NK-92 treated with Interleukin-12 subunit alpha and Interleukin-12 subunit beta, amount 100 ng/mL, for 24 hours (cell line): ENCODE results near the gene BCL2L13.
"Not testable (repeated sequence)": the region's sequence is repeated elsewhere in the genome, so short reads cannot be mapped to it uniquely, and the experiment has no call there.

ENCODE experiments used
- DNase-seq: peaks from one replicate; lab custom pipeline; 2025; lab: John Stamatoyannopoulos, UW

BCL2L13 gene

DNA sequence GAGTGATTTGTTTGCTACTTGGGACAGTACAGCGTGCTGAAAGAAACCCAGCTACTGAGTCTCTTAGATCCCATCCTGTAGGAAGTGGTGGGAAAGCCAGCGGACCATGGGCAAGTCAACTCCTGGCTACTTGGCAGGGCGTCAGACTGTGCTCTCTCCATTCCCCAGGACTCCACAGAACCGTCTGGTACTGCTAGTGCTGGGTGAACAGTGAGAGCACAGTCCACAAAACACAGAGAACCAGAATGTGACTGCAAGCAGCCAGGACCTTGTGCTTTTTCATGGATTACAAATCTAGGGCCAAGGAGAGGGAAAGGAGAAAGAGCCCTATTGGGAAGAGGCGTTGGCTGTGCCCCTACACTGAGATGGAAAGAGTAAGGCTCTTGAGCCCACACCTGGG lies 125.5 kb downstream of the BCL2L13 start:
- DNase-seq = no peak

DNA sequence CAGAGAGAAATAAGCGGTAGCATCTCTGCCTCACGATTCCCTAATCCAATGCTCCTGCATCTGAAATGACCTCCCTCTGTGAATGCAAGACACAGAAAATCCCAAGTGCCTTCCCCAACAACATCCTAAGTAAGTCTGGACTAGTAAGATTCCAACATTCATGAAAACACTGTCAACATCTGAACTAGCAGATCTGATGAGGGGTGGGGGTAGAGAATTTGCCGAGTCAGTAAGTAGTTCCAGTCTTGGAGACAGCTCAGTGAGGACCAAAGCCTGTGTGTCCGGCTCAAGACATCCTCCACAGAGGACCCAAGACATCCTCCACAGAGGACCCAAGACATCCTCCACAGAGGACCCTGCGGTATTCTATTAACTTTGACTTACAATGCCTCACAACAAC lies 126.3 kb downstream of the BCL2L13 start:
- DNase-seq = not testable (repeated sequence)

DNA sequence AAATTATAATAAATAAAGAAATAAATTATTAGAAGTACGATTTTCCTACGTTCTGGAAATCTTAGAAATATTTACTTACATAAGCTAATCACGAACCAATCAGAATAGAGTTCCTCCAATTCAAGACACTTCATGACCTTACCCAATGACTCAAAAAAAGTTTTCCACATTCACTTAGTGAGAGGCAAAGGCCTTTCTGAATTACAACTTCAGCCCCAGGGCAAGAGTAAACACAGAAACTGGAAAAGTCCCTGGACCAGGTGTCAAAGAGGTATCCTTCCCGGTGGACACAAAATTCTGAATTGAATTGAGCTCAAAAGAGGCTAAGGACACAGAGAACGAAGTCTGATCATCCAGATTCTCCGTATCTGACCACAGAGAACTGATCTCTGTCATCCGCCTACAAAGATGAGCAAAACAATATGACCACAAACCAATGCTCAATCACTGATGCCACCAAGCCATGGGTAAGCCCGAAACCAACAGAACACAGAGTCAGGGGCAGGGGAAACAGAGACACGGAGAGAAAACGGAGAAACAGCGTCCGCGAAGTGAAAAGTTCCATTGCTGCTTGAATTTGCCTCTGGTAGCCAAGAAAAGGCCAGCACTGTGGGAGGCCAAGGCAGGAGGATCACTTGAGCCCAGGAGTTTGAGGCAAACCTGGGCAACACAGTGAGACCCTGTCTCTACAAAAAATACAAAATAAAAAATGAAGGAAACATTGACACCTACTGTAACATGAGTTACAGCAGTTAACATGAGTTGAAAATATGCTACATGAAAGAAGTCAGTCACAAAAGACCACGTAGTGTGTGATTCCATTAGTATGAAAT lies 128.9 kb downstream of the BCL2L13 start:
- DNase-seq = no peak

DNA sequence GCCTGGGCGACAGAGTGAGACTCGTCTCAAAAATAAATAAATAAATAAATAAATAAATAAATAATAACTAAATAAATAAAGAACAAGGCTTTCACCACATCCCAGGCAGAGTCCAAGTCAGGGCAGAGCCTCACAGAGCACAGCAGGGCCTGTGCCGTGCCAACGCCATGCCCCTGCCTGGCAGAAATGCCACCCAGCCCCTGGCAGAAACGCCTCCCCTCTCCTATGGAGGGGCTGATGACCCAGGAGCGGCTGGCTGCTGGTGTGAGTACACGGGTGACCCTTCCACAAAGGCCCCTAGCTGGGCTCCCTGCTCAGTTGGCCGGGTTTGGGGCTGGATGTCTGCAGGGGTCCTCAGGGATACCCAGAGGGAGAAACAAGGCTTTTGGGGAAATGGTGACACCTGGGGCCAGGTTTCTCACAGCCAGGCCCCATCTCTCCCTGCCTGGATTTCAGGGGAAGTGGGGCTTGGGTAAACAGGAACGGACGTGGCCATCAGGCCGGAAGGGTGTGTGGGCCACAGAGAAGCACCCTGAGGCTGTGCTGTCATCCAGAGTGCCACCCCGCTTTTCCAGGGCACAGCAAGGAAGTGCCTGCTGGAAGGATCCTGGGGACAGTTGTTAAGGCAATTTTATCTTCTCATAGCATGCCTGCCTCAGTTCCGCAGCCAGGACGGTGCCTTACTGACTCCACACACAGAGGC lies 130.6 kb downstream of the BCL2L13 start:
- no peak for DNase-seq

DNA sequence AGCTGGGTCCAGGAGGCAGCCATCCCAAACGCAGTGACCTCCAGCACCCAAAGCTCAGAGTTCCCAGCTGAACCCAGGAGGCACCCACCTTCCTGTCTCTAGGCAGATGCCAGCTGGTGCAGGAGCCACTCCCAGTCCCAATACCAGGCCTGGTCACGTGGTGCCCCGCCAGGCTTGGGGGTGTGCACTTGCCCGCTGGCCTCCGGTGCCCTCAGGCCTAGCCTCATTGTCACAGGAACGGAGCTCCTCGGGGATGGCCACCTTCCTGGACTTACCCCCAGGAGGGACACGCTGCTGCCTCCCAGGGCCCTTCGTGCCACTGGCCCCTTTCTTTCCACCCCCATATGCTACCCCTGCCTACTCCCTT lies 131.1 kb downstream of the BCL2L13 start:
- DNase-seq = no peak

DNA sequence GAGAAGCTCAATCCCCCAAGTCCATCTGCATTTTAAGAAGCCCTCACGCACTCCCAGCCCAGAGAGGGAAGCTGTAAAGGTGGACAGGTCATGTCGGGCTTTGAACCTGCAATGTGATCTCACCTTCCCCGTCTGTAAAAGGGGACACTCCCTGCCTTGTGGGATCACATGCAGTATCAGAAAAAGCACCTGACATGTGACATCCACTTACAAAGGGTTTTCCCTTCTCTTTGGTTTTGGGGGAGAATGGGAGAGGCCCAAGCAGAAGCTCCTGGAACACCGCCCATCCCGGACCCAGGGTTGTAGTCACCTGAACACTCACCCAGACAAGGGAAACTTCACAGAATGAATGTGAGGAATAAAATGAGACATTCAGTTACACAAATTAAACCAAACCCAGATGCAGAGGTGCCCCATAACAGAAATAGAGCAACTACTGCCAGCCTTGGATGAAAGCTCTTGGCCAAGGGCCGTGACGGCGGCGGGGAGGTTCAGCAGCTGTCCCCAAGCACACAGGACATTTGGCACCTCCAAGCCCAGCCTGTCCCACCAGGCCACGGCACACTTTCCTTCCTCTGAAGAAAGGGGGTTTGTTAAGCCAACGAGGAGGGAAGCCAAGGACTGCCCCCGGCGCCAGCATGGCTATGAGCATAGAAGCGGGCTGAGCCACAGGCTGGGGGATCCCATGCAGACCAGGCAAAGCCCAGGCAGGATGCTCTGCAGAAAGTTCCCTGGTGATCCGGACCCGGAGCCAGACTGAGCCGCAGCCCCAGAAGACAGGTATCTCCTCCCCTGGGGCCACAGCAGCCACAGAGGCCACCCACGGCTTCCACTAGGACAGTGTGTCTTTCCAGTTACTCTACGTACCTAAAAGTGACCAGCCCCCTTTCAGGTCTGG lies 131.9 kb downstream of the BCL2L13 start:
- no peak for DNase-seq

DNA sequence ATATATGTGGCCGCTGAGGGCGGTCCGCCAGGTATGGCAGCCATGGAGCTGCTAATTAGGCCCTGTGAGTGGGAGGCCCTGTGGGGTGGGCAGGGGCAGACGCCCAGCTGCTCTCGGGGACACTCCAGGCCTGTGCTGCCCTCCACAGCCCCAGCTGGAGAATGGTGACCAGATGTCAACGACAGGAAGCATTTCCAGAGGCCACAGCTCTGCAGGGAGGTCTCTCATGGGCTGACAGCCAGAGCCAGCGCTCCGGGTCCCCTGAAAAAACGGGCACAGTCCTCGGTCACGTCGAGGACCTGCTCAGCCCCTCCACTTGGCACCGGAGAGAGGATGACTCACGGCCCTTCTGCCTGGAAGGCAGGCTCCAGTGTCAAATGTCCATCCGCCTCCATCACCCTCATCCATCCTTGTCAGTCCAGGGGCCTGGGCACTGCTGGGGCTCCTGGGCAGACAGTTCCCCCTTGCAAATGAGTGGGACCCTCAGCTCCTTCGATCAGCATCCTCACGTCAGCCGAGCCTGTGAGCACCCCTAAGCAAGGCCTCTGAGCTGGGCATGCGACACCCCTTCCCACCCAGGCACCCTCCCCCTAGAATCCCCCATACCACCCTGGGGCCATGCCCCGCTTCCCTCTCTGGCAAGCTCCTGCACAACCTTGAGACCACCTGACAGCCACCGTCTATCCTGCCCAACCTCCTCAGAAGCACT lies 133.8 kb downstream of the BCL2L13 start:
- DNase-seq = no peak

DNA sequence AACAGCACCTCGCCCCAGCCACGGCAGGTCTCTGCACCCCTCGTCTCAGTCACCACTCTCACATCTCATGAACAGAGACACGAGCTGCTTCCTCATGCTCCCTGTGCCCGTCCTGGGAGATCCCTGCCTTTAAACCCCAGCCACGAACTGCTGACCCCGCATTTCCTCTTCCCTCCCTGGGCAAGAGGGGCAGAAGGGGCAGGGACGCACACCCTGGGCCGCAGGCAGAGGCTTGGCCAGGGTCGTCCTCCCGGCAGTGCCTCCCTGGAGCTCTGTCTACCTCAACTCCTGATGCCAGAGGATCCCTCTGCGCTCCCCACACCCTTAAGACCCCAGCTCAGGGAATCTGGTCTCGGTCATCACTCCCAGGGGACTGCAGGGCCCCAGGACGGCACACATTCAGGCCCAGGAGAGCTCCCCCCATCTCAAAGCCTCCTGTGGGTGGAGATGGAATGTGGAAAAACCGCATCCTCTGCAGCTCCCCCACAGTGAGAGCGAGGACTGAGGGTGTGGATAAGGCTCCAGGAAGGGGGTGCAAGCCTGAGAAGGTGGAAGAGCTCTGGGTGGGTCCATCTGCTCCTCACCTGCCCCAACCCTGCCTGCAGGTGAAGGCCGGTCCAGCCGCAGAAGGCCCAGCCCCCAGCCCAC lies 134.5 kb downstream of the BCL2L13 start:
- DNase-seq = no peak

DNA sequence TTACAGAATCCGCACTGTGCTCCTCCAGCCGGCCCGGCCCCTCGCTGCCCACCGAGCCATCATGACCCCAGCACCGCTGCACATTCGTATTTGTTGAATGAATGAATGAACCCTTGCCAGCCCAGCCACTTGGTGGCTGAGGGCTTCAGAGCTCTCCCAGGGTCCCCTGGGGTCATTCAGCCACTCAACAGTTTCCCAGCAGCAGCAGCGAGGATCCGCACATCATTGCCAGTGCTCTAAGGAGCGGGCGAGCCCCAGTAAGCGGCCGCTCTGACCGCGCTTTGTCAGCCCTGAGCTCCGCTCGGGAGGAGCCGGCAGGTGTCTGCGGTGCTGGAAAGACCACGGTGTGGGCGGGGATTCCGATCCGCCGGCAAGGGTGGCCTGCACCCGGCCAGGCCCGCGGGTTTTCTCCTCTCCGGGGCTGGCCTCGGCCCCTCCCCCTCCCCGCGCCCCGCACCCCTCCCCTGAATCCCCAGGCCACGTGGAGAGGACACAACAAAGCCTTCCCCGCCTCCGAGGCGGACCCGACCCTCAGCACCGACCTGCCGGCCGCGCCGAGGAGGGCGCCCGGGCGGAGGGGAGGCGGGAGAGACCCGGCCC lies 135.1 kb downstream of the BCL2L13 start:
- no peak for DNase-seq

DNA sequence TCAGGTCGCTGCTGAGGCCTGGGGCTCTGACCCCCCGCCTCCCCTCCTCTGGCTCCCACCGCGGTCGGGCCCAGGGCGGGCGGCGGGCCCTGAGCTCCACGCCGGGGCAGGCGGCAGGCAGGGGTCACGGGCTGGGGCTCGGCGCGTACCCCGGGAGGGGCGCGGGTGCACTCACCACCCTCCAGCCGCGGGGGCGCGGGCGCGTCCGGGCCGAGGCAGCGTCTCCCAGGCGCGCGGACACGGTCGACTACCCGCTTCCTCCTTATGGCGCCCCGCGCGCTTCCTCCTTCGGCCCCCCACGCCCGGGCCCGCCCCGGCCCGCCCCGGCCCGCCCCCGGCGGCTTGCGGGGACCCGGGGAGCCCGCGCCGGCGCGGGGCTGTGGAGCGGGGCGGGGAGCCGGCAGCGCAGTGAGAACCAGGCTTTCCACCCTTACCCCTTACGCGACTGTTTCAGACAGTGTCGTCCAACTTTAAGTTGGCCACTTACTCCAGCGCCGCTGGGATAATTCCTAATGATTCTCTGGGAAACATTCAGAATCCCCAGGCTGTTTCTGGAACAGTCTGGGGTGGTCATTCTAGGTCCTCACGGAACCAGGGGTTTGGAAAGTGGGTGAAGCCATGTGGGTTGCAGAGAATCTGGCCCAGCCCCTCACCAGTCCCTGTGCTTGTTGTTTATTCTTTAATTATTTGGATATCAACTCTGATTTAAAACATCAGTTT lies 135.8 kb downstream of the BCL2L13 start, which contains the start of gene BID:
BID (minus strand) TSS at position 264 of the 720 bp plus-strand sequence. CDS start 24,353 bp downstream, outside the sequence.
- DNase-seq = no peak

DNA sequence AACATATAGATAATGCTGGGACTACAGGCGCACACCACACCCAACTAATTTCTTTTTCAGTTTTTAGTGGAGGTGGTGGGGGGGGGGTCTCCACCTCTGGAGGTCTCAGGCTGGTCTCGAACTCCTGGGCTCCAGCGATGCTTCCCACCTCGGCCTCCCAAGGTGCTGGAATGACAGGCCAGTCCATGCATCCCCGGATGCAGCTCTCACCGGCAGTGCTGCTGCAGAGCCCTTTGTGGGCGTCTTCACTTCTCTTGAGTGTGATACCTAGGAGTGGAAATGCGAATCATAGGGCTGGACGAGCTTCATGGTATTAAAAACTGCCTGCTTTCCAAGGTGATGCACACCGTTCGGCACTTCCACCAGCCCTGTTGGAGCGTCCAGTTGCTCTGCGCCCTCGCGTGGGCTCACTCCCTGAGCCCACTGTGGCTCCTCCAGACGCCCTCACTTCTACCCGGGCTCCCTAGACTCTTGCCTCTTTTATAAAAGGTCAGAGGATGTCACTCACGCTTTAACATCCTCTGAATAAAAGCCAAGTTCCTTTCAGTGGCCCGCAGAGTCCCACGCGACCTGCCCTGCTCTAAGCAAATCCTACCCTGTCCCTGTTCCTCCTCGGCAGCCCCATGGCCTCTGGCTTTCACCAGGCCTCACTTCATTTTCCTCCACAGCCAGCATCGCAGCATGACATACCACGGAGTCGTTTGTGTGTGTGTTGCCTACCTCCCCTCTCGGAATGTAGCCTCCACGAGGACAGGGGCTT lies 136.5 kb downstream of the BCL2L13 start:
- DNase-seq = no peak

DNA sequence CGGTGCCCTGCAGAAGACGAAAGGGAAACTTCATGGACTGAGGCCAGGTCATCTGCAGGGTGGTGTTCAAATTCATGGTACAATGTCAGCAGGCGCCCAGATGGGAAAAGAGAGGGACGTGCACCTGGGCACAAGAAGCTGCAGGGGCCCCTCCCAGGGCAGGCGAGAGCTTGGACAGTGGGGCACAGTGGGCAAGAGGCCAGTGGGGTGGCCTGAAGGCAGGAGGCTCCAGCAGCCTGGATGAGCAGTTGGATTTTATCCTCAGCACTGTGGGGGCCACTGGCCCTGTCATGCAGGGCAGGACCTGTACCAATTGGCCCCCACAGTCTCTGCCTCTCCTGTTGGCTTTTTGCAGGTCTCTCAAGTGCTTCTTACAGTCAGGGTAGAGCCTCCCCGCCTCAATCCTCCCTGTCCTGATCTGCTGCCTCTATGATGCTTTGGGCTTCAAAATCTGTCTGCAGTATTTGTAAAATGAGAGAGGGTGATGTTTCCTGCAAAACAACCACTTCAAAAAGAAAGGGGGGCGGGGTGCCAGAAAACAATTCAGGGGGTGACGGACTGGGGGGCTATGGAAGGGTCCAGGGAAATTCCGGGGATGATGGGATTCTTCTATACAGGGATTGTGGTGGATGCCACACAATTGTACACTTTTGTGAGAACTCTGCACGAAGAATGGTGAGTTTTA lies 137.4 kb downstream of the BCL2L13 start:
- DNase-seq = no peak

DNA sequence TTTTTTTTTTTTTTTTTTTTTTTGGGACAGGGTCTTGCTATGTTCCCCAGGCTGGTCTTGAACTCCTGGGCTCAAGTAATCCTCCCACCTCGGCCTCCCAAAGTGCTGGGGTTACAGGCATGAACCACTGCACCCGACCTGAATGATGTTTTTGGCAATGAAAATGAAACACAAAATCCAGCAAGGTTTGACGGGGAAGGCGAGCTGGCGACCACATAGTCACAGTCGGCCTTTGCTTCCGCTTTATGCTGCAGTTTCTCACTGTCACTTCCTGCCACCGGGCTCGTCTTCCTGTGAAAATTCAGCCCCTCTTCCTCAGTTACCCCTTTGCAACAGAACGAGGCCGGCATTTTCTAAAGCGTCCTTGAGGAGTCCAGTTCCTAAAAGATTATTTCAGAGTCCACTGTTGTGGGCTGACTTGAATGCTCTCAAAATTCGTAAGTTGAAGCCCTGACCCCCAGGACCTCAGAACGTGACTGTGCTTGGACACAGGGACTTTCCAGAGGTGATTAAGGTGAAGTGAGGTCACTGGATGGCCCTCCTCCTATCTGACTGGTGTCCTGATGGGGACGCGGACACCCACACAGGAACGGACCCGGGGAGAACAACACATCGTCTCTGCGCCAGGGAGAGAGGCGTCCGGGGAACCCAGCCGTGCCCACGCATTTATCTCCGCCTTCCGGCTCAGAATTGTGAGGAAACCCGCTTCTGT lies 138.6 kb downstream of the BCL2L13 start:
- DNase-seq = peak; percentile 59

DNA sequence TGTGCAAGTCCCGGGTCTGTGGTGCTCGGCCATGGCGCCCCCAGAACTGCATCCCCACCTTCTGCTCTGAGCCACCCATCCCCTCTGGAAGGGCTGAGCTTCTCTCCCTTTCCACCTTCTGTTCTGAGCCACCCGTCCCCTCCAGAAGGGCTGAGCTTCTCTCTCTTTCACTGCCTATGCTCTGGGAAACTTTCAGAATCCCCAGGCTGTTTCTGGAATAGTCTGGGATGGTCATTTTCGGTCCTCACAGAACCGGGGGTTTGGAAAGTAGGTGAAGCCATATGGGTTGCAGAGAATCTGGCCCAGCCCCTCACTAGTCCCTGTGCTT lies 139.1 kb downstream of the BCL2L13 start:
- no peak for DNase-seq

DNA sequence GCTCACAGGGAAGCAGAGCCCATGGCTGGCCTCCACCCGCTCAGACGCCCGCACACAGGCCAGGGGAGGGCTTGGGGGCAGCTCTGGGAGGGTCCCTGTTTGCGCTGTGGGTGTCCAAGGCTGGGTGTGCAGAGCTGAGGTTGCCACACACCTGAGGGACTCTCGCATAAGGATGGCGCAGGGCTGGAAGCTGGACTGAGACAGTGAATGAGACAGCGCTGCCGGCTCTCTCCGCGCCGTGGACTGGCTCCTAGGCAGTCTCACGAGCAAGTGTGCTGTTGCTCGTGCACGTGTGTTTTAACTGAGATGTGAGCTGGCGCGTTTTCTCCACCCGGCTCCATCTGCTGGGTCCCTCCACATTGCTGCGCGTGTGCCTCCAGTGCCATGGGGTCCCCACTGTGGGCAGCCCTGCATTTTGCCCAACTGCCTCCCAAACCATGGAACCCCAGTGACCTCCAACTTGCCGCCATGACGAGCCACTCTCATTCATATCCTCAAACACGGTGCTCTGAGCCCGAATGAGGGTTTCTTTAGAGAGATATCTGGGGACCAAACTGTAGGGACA lies 139.9 kb downstream of the BCL2L13 start:
- DNase-seq = no peak

DNA sequence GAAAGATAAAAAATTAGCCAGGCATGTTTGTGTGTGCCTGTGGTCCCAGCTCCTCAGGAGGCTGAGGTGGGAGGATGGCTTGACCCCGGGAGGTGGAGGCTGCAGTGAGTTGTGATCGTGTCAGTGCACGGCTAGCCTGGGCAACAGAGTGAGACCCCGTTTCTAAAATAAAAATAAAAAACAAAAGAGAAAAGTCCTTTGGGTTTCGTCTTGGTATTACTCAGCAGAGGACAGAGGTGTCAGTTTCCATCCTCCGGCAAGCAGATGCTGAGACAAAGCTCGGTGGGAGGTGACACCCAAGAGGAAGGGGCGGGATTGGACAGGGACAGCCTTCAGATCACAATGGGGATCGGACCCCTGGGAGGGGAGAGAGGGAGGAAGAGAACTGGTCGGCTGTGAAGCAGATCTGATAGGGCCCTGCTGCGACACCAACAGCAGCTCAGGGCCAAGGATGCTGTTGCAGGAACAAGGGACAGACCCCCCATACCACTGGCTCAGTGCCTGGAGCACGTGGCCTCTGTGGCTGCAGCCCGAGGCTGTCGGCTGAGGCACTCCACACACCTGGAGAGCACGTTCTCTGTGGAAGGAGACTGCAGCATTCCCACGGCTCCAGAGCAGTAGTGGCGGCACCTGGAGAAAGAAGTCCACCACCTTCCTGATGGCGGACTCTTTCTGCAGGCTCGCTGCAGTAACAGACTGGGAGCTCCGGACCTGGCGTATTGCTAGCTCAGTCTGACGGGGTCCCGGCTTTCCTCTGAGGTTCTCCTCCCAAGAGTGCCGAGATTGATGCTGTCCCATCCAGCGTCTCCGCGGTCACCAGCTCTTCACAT lies 140.9 kb downstream of the BCL2L13 start:
- DNase-seq = no peak

DNA sequence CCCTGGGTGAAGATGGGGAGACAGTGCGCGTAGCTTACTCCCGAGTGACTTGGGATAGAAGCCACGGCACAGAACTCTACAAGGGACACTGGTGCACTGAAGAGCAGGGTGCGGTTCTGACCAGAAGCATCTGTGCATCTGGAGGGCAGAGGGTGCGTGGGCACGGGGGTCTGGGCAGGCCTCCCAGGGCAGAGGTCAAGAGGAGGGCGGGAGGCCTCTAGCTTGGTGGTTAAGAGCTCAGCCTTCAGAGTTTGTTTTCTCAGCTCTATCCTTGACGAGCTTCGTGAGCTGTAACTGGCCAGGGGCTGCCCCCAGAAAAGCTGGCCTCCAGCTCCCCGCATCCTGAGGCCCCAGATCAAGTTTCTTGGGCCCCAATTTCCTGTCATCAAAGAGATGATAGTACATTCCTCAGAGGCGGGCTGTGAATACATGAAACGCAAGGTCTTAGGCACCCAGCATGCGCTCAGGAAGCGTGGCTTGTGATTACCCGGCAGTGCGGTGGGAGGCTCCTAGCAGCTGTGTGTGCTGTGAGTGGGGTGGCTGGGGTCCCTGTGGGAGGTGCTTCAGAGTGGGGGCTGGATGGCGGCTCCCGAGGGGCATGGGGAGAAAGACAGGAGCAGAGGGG lies 141.7 kb downstream of the BCL2L13 start:
- no peak for DNase-seq
